ENCODE data around the gene RANBP10. TPM values are rescaled to one million over a fixed set of nuclear protein-coding genes. Genes with fewer than 3 reads are reported as not detected.

RANBP10 gene
- total and polyA plus RNA-seq, 2 of the 13 experiments (the other 11 are each of a cell fraction or from before 2014, with no cell fraction given): 9.2 to 22.7 TPM

DNA sequence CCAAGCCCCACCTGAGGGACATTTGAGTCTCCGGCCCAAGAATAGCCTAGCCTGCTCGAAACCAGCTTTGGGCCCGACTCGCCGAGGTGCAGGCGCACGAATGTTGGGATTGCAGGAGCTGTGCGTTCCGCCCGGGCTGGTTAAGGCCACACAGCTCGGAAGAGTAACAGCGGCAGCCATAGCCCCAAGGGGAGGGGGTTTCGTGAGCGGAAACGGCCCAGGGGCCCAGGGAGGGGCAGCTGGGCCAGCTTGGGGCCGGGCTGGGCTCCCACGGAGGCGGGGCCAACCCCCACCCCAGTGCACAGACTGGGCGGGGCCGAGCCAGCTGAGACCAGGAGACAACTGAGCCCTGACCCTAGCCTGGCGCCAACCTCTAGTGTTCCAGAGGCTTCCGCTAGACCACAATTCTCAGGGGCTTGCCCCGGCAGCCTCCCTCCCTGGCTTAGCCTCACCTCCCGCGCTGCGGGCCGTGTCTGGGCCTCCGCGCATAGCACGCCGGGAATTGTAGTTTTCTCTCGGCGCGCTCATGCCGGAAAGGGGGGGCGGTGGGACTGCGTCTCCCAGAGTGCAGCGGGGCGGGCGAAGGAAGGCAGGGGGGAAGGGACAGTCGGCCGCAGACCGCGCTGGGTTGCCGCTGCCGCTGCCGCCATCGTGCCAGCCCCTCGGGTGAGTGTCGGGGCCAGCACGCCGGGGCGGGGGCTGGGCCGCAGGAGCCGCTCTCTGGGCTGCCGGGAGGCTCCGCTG lies 40.1 kb upstream of the RANBP10 start, which contains the start of gene NUTF2 (continued):
- TF ChIP-seq, protein P1, sequence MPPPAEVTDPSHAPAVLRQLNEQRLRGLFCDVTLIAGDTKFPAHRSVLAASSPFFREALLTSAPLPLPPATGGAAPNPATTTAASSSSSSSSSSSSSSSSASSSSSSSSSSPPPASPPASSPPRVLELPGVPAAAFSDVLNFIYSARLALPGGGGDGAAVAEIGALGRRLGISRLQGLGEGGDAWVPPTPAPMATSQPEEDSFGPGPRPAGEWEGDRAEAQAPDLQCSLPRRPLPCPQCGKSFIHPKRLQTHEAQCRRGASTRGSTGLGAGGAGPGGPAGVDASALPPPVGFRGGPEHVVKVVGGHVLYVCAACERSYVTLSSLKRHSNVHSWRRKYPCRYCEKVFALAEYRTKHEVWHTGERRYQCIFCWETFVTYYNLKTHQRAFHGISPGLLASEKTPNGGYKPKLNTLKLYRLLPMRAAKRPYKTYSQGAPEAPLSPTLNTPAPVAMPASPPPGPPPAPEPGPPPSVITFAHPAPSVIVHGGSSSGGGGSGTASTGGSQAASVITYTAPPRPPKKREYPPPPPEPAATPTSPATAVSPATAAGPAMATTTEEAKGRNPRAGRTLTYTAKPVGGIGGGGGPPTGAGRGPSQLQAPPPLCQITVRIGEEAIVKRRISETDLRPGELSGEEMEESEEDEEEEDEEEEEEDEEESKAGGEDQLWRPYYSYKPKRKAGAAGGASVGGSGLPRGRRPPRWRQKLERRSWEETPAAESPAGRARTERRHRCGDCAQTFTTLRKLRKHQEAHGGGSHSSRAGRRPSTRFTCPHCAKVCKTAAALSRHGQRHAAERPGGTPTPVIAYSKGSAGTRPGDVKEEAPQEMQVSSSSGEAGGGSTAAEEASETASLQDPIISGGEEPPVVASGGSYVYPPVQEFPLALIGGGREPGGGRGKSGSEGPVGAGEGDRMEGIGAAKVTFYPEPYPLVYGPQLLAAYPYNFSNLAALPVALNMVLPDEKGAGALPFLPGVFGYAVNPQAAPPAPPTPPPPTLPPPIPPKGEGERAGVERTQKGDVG (CRISPR knock-in tag; IDR thresholded peaks at IDR 0.05; ENCODE audit: borderline replicate concordance): 0 out of 2 replicates have a peak, but pooled peaks have one; percentile 57
- TF ChIP-seq, protein P2, sequence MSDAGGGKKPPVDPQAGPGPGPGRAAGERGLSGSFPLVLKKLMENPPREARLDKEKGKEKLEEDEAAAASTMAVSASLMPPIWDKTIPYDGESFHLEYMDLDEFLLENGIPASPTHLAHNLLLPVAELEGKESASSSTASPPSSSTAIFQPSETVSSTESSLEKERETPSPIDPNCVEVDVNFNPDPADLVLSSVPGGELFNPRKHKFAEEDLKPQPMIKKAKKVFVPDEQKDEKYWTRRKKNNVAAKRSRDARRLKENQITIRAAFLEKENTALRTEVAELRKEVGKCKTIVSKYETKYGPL (CRISPR knock-in tag; IDR thresholded peaks at IDR 0.05): peak; percentile 32; the same call in 1 of the 2 replicates
- TF ChIP-seq, protein P3, sequence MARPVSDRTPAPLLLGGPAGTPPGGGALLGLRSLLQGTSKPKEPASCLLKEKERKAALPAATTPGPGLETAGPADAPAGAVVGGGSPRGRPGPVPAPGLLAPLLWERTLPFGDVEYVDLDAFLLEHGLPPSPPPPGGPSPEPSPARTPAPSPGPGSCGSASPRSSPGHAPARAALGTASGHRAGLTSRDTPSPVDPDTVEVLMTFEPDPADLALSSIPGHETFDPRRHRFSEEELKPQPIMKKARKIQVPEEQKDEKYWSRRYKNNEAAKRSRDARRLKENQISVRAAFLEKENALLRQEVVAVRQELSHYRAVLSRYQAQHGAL (CRISPR knock-in tag; IDR thresholded peaks at IDR 0.05; ENCODE audit: not compliant biosample characterization): no peak
- TF ChIP-seq CCDC6 (CRISPR knock-in tag; IDR thresholded peaks at IDR 0.05): peak; percentile 83
- TF ChIP-seq ZNF121 (CRISPR knock-in tag; IDR thresholded peaks at IDR 0.05): peak; percentile 68; the same call in 1 of the 2 replicates
- TF ChIP-seq MAFF (IDR thresholded peaks at IDR 0.05; ENCODE audit: low read depth, low read length): no peak
- peak; percentile 93 for TF ChIP-seq ZNF33B (CRISPR knock-in tag; IDR thresholded peaks at IDR 0.05)
- peak; percentile 81 for TF ChIP-seq GATAD1 (CRISPR knock-in tag; IDR thresholded peaks at IDR 0.05)
- TF ChIP-seq ZZZ3 (CRISPR knock-in tag; IDR thresholded peaks at IDR 0.05; ENCODE audit: borderline replicate concordance): peak; percentile 92
- TF ChIP-seq, protein P4, sequence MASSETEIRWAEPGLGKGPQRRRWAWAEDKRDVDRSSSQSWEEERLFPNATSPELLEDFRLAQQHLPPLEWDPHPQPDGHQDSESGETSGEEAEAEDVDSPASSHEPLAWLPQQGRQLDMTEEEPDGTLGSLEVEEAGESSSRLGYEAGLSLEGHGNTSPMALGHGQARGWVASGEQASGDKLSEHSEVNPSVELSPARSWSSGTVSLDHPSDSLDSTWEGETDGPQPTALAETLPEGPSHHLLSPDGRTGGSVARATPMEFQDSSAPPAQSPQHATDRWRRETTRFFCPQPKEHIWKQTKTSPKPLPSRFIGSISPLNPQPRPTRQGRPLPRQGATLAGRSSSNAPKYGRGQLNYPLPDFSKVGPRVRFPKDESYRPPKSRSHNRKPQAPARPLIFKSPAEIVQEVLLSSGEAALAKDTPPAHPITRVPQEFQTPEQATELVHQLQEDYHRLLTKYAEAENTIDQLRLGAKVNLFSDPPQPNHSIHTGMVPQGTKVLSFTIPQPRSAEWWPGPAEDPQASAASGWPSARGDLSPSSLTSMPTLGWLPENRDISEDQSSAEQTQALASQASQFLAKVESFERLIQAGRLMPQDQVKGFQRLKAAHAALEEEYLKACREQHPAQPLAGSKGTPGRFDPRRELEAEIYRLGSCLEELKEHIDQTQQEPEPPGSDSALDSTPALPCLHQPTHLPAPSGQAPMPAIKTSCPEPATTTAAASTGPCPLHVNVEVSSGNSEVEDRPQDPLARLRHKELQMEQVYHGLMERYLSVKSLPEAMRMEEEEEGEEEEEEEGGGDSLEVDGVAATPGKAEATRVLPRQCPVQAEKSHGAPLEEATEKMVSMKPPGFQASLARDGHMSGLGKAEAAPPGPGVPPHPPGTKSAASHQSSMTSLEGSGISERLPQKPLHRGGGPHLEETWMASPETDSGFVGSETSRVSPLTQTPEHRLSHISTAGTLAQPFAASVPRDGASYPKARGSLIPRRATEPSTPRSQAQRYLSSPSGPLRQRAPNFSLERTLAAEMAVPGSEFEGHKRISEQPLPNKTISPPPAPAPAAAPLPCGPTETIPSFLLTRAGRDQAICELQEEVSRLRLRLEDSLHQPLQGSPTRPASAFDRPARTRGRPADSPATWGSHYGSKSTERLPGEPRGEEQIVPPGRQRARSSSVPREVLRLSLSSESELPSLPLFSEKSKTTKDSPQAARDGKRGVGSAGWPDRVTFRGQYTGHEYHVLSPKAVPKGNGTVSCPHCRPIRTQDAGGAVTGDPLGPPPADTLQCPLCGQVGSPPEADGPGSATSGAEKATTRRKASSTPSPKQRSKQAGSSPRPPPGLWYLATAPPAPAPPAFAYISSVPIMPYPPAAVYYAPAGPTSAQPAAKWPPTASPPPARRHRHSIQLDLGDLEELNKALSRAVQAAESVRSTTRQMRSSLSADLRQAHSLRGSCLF (CRISPR knock-in tag; IDR thresholded peaks at IDR 0.05; ENCODE audit: borderline replicate concordance): no peak
- peak; percentile 74; the same call in 1 of the 2 replicates for TF ChIP-seq NAIF1 (CRISPR knock-in tag; IDR thresholded peaks at IDR 0.05; ENCODE audit: borderline replicate concordance)
- peak; percentile 66; the same call in 1 of the 2 replicates for TF ChIP-seq SATB2 (CRISPR knock-in tag; IDR thresholded peaks at IDR 0.05)
- TF ChIP-seq ZNF383 (CRISPR knock-in tag; IDR thresholded peaks at IDR 0.05; ENCODE audit: borderline replicate concordance): 0 out of 2 replicates have a peak, but pooled peaks have one; percentile 14
- TF ChIP-seq CAMTA2 (CRISPR knock-in tag; IDR thresholded peaks at IDR 0.05; ENCODE audit: borderline replicate concordance): peak; percentile 51; the same call in 1 of the 2 replicates
- peak; percentile 91 for TF ChIP-seq ZNF501 (CRISPR knock-in tag; IDR thresholded peaks at IDR 0.05)
- TF ChIP-seq ZNF746 (CRISPR knock-in tag; IDR thresholded peaks at IDR 0.05): peak; percentile 79
- peak; percentile 94 for TF ChIP-seq SP4 (CRISPR knock-in tag; IDR thresholded peaks at IDR 0.05)

All from HepG2 (cell line).